ENCODE measurements around the gene PRDM16. TPM values are rescaled to one million over a fixed set of nuclear protein-coding genes. Genes with fewer than 3 reads are reported as not detected.

PRDM16 gene
- total RNA-seq, 1 experiment from 2014 or later, result 0.61 TPM

- peak; percentile 42 for DNase-seq (ENCODE audit: low read depth, low spot score)
- in situ Hi-C loops (cut with HindIII; ENCODE audit: low pct_unique_long_range_greater_than_20kb, low sequenced_read_pairs), result no loop called here
These were observed 117.5 kb downstream of the PRDM16 start for GRCh38 chr1:3186526-3186921.

GRCh38 chr1:3187415-3188149, 118.6 kb downstream of the PRDM16 start:
- no peak for DNase-seq (ENCODE audit: low read depth, low spot score)
- in situ Hi-C loops (cut with HindIII; ENCODE audit: low pct_unique_long_range_greater_than_20kb, low sequenced_read_pairs), result no loop called here

GRCh38 chr1:3188150-3188971, 119.4 kb downstream of the PRDM16 start:
- DNase-seq (ENCODE audit: low read depth, low spot score), result no peak
- in situ Hi-C loops (cut with HindIII; ENCODE audit: low pct_unique_long_range_greater_than_20kb, low sequenced_read_pairs), result no loop called here

- in situ Hi-C loops (cut with HindIII; ENCODE audit: low pct_unique_long_range_greater_than_20kb, low sequenced_read_pairs), result no loop called here
- no peak for DNase-seq (ENCODE audit: low read depth, low spot score)
These were observed 121.4 kb downstream of the PRDM16 start for GRCh38 chr1:3190256-3191041.

GRCh38 chr1:3192361-3192760, 123.4 kb downstream of the PRDM16 start:
- DNase-seq (ENCODE audit: low read depth, low spot score), result no peak
- in situ Hi-C loops (cut with HindIII; ENCODE audit: low pct_unique_long_range_greater_than_20kb, low sequenced_read_pairs), result no loop called here

GRCh38 chr1:3192825-3193224, 123.8 kb downstream of the PRDM16 start:
- no peak for DNase-seq (ENCODE audit: low read depth, low spot score)
- in situ Hi-C loops (cut with HindIII; ENCODE audit: low pct_unique_long_range_greater_than_20kb, low sequenced_read_pairs), result no loop called here

- DNase-seq (ENCODE audit: low read depth, low spot score), result no peak
- in situ Hi-C loops (cut with HindIII; ENCODE audit: low pct_unique_long_range_greater_than_20kb, low sequenced_read_pairs), result no loop called here
These were observed 124.8 kb downstream of the PRDM16 start for GRCh38 chr1:3193811-3194210.

- in situ Hi-C loops (cut with HindIII; ENCODE audit: low pct_unique_long_range_greater_than_20kb, low sequenced_read_pairs), result no loop called here
- no peak for DNase-seq (ENCODE audit: low read depth, low spot score)
These were observed 125.9 kb downstream of the PRDM16 start for GRCh38 chr1:3194760-3195479.

GRCh38 chr1:3195480-3195815, 126.4 kb downstream of the PRDM16 start:
- in situ Hi-C loops (cut with HindIII; ENCODE audit: low pct_unique_long_range_greater_than_20kb, low sequenced_read_pairs), result no loop called here
- DNase-seq (ENCODE audit: low read depth, low spot score), result no peak

GRCh38 chr1:3195966-3196515, 127.0 kb downstream of the PRDM16 start:
- no peak for DNase-seq (ENCODE audit: low read depth, low spot score)
- in situ Hi-C loops (cut with HindIII; ENCODE audit: low pct_unique_long_range_greater_than_20kb, low sequenced_read_pairs), result no loop called here

- DNase-seq (ENCODE audit: low read depth, low spot score), result no peak
- in situ Hi-C loops (cut with HindIII; ENCODE audit: low pct_unique_long_range_greater_than_20kb, low sequenced_read_pairs), result no loop called here
These were observed 127.7 kb downstream of the PRDM16 start for GRCh38 chr1:3196577-3197245.

- in situ Hi-C loops (cut with HindIII; ENCODE audit: low pct_unique_long_range_greater_than_20kb, low sequenced_read_pairs), result no loop called here
- DNase-seq (ENCODE audit: low read depth, low spot score), result no peak
These were observed 128.8 kb downstream of the PRDM16 start for GRCh38 chr1:3197781-3198316.

GRCh38 chr1:3198371-3199271, 129.6 kb downstream of the PRDM16 start:
- DNase-seq (ENCODE audit: low read depth, low spot score), result no peak
- in situ Hi-C loops (cut with HindIII; ENCODE audit: low pct_unique_long_range_greater_than_20kb, low sequenced_read_pairs), result no loop called here

GRCh38 chr1:3204725-3205124, 135.7 kb downstream of the PRDM16 start:
- in situ Hi-C loops (cut with HindIII; ENCODE audit: low pct_unique_long_range_greater_than_20kb, low sequenced_read_pairs), result no loop called here
- no peak for DNase-seq (ENCODE audit: low read depth, low spot score)

- no peak for DNase-seq (ENCODE audit: low read depth, low spot score)
- in situ Hi-C loops (cut with HindIII; ENCODE audit: low pct_unique_long_range_greater_than_20kb, low sequenced_read_pairs), result no loop called here
These were observed 136.8 kb downstream of the PRDM16 start for GRCh38 chr1:3205815-3206214.

GRCh38 chr1:3206696-3207095, 137.7 kb downstream of the PRDM16 start:
- no peak for DNase-seq (ENCODE audit: low read depth, low spot score)
- in situ Hi-C loops (cut with HindIII; ENCODE audit: low pct_unique_long_range_greater_than_20kb, low sequenced_read_pairs), result no loop called here

Measured in SK-MEL-5 (cell line).